Measurements from ENCODE around the gene SLC46A1. TPM values are rescaled to one million over a fixed set of nuclear protein-coding genes. Genes with fewer than 3 reads are reported as not detected.

Gene SLC46A1
- total and polyA plus RNA-seq, 2 of the 13 experiments (the other 11 are each of a cell fraction or from before 2014, with no cell fraction given) = 19.6 to 22.6 TPM

- intact Hi-C loops (cut with micrococcal nuclease; ENCODE audit: unreplicated experiment) = no loop called here
- no TSS peak for BruUV-seq (replicated peaks)
- ATAC-seq = no peak
These were observed 2.0 kb downstream of the SLC46A1 start for GRCh38 chr17:28404007-28404406.

GRCh38 chr17:28402844-28403243 is 3.2 kb downstream of the SLC46A1 start:
- ChIA-PET CTCF (ENCODE audit: low intra/inter-chr PET ratio, low total read pairs) (no interaction called here), POLR2A (interaction anchor here (1.6 kb wide), 1 partner anchor 33 kb away, joined by 6 read pairs; the partner anchor contains the start of gene VTN)
- Histone ChIP-seq H2AFZ (ENCODE audit: low read length) (no peak overlapping the region), H3K27me3 (ENCODE audit: control insufficient read depth in 1 of 2, insufficient read depth in 2 of 2, low read length in 2 of 2) (no peaks in the 10 kb centered on the region; a peak in 1 of 5 replicates), H3K27ac (ENCODE audit: extremely low read length, insufficient read depth, low read length) (no peak overlapping the region), H3K4me2 (ENCODE audit: low read depth, low read length) (no peak overlapping the region), H3K79me2 (ENCODE audit: insufficient read depth, low read length) (peaks cover 13% of the 10 kb centered on the region), H3K4me3 (replicated peaks in 1 of 3; ENCODE audit: insufficient read depth in 1 of 3, low read depth in 2 of 3, low read length in 3 of 3) (no peak overlapping the region), H3K36me3 (replicated peaks in 1 of 2; ENCODE audit: control insufficient read depth in 1 of 2, insufficient read depth in 2 of 2, low read length in 2 of 2) (peaks cover 13 to 33% of the 10 kb centered on the region in 2 experiments), H3K4me1 (ENCODE audit: insufficient read depth, low read length) (peaks cover 47% of the 10 kb centered on the region), H4K20me1 (ENCODE audit: insufficient read depth, low read length) (no peaks in the 10 kb centered on the region), H3K9me3 (ENCODE audit: low read length) (no peaks in the 10 kb centered on the region), H3K9ac (ENCODE audit: insufficient read depth, low read depth, low read length) (no peak overlapping the region)
- TF ChIP-seq PREB (CRISPR knock-in tag; IDR thresholded peaks at IDR 0.05) (no peak), RBFOX2 (IDR thresholded peaks at IDR 0.05; ENCODE audit: low read depth, low read length) (0 out of 2 replicates have a peak, but pooled peaks have one; percentile 21), POLR2A (IDR thresholded peaks at IDR 0.05; ENCODE audit: insufficient read depth in 1 of 2, low read depth in 2 of 2, low read length in 2 of 2) (0 out of 4 replicates have a peak, but pooled peaks of 1 of the 2 experiments have one; percentile 15)
- in situ Hi-C loops (cut with HindIII; ENCODE audit: extremely low pct_ligation_motif_present, low pct_unique_long_range_greater_than_20kb) = no loop called here
- intact Hi-C loops (cut with micrococcal nuclease; ENCODE audit: unreplicated experiment) = no loop called here
- ATAC-seq (no peak), DNase-seq (ENCODE audit: low spot score) (no peak), FAIRE-seq (no peak)
- 89% methylated on average over 5 of the region's 6 CpGs for WGBS (ENCODE audit: low lambda C conversion rate)
- BruUV-seq (replicated peaks) = no TSS peak

More at GRCh38 chr17:28404007-28404406, 2.0 kb downstream of the SLC46A1 start:
- Histone ChIP-seq H3K79me2 (ENCODE audit: insufficient read depth, low read length) (peaks cover 13% of the 10 kb centered on the region), H4K20me1 (ENCODE audit: insufficient read depth, low read length) (no peaks in the 10 kb centered on the region), H3K9me3 (ENCODE audit: low read length) (no peaks in the 10 kb centered on the region), H2AFZ (ENCODE audit: low read length) (no peak overlapping the region), H3K36me3 (replicated peaks in 1 of 2; ENCODE audit: control insufficient read depth in 1 of 2, insufficient read depth in 2 of 2, low read length in 2 of 2) (peaks cover 12 to 33% of the 10 kb centered on the region in 2 experiments), H3K27me3 (ENCODE audit: control insufficient read depth in 1 of 2, insufficient read depth in 2 of 2, low read length in 2 of 2) (no peaks in the 10 kb centered on the region; a peak in 1 of 5 replicates), H3K4me3 (replicated peaks in 1 of 3; ENCODE audit: insufficient read depth in 1 of 3, low read depth in 2 of 3, low read length in 3 of 3) (no peak overlapping the region; a peak in 1 of 6 replicates), H3K9ac (ENCODE audit: insufficient read depth, low read depth, low read length) (no peak overlapping the region), H3K27ac (ENCODE audit: extremely low read length, insufficient read depth, low read length) (no peak overlapping the region), H3K4me2 (ENCODE audit: low read depth, low read length) (peak overlapping the region; percentile 97), H3K4me1 (ENCODE audit: insufficient read depth, low read length) (peaks cover 36% of the 10 kb centered on the region)
- WGBS (ENCODE audit: low lambda C conversion rate) = 95% methylated on average over 2 of the region's 2 CpGs
- FAIRE-seq (no peak), DNase-seq (ENCODE audit: low spot score) (no peak)
- CTCF ChIA-PET (ENCODE audit: low intra/inter-chr PET ratio, low total read pairs) = no interaction called here
- in situ Hi-C loops (cut with HindIII; ENCODE audit: extremely low pct_ligation_motif_present, low pct_unique_long_range_greater_than_20kb) = no loop called here
- POLR2A ChIA-PET = interaction anchor here (1.4 to 3.4 kb wide), 9 partner anchors 9 to 68 kb away, joined by 4 to 122 read pairs (median 20); partner anchors contain the start of genes IFT20, POLDIP2, SARM1 and SEBOX
- TF ChIP-seq MAFF (IDR thresholded peaks at IDR 0.05; ENCODE audit: low read depth, low read length) = peak; percentile 86
- no peak for TF ChIP-seq MED8 (CRISPR knock-in tag; IDR thresholded peaks at IDR 0.05; ENCODE audit: insufficient replicate concordance)
- TF ChIP-seq MAFK (conservative IDR thresholded peaks at IDR 0.05 in 1 of 2, IDR thresholded peaks at IDR 0.05 in 1 of 2; ENCODE audit: low read length in 2 of 2) = peak; percentile 82 to 92
